GM12874 (cell line): ENCODE data around the gene LRRC7.

Source experiments
- TF ChIP-seq, protein P1 (sequence below): IDR thresholded peaks from 2 replicates; pipeline ENCODE4 v1.5.1; 2011; ENCODE audit warnings: low read depth, mild to moderate bottlenecking, control low read depth, low read length, moderate library complexity; ENCODE audit not compliant: insufficient read depth

Gene LRRC7

DNA sequence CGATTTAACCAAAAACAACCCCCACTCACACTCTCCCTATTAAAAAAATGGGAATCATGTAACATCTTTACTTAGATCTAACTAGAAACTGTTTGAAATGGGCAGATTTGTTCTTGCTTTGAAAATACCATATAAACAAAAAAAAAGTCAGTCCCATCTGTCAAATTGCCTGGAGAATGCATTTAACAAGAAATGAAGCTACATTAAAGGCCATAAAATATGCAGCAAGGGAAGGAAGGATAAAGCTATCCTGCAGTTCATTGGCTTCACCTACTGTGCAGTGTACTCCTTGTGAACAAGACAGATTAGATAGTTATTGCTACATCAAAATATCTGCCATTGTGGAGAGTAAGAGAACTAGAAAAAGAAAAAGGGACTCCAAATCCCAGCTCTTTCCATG lies 160.5 kb downstream of the LRRC7 start:
- TF ChIP-seq, protein P1, sequence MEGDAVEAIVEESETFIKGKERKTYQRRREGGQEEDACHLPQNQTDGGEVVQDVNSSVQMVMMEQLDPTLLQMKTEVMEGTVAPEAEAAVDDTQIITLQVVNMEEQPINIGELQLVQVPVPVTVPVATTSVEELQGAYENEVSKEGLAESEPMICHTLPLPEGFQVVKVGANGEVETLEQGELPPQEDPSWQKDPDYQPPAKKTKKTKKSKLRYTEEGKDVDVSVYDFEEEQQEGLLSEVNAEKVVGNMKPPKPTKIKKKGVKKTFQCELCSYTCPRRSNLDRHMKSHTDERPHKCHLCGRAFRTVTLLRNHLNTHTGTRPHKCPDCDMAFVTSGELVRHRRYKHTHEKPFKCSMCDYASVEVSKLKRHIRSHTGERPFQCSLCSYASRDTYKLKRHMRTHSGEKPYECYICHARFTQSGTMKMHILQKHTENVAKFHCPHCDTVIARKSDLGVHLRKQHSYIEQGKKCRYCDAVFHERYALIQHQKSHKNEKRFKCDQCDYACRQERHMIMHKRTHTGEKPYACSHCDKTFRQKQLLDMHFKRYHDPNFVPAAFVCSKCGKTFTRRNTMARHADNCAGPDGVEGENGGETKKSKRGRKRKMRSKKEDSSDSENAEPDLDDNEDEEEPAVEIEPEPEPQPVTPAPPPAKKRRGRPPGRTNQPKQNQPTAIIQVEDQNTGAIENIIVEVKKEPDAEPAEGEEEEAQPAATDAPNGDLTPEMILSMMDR: no peak

DNA sequence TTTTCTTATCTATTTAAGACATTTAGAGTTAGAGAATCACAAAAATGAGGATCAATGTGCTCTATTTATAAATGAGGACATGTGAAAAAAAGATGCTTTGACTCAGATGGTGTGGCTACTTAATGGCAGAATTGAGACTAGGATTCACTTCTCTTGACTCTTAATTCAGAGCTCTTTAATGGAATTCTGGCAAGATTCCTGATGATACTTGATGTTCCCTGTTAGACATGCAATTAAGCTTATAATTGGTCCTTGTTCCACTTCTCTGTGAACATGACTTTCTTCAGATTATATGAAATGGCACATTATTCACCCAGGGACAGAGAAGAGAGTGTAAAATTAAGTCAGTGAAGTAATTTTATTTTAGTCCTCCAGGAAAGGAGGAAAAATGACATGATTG lies 165.3 kb downstream of the LRRC7 start:
- TF ChIP-seq, protein P1: no peak

DNA sequence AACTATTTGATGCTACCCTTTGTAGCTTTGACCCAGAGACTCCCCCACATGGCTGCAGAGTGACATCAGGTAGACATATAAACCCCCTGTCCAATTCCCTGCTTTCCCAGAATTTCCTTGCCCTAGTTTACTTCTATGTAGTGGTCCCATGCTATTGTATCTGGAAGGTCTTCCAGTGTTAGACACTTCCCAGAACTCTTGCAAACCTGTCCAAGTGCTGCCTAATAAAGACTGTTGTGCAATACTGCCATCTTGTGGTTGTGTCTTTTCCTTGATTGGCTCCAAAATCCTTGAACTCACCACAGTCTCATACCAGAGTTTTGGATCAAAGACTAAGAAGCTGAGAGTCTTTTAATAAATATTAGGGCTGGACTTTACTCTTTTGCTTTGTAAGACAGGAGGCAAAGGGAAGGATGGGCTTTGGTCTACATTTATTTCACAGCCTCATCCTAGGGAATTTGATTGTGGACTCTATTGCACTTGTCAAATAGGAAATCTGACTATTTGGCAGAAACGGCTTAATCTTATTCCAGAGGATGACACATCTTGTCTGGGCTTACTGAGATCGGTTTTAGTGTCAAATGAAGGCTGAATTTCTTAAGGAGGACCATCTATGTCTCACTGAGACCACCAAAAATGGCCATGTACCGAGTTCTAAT lies 169.9 kb downstream of the LRRC7 start:
- TF ChIP-seq, protein P1: peak; percentile 57

DNA sequence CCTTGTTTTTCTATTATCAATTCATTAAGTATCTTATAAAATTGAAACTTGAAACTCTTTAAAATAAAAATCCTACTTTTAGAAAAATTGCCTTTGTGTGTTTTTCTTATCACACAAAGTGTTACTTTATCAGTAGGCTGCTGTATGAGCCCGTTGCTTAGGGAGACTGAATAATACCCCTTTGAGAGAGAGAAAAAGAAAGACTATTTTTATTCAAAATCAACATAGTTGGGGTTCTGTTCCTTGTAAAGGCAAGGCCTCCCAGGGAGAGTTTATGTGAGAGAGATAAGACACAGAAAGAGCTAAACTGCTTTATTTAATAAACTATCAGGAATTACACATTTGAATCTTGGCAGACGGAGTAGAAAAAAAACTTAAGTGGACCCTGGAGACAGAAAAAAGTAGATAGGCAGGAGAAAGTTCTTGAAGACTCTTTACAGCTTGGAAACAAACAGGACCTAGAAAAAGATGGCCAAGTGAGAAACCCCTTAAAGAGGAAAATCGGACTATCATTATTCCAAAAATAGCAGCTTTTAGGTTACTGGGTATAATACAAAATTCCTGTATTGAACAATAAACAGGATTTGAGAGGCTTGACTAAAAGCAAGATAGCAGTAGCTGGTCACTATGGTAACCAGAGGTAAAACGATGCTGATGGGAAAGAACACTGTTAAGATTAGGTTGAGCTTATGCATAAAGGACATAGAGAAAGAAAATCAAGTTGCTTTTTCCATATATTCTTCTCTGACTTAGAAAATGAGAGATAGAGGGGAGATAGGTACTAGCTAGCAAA lies 170.9 kb downstream of the LRRC7 start:
- TF ChIP-seq, protein P1: no peak

DNA sequence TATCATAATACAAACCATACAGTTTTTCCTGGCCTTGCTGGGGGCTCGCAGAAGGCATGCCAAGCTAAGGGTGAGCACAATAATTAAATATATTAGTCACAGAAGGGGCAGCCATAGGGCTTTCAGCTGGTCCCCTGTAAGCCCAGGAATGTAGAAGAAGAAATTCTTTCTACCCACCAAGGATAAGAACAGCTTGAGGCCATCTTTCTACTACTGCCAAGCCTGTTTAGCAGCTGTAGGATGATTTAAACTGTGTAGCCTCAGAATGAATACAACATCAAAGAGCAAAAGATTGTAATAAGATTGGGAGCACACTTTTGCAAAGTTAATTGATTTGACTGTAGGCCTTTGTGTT lies 171.5 kb downstream of the LRRC7 start:
- TF ChIP-seq, protein P1: no peak

DNA sequence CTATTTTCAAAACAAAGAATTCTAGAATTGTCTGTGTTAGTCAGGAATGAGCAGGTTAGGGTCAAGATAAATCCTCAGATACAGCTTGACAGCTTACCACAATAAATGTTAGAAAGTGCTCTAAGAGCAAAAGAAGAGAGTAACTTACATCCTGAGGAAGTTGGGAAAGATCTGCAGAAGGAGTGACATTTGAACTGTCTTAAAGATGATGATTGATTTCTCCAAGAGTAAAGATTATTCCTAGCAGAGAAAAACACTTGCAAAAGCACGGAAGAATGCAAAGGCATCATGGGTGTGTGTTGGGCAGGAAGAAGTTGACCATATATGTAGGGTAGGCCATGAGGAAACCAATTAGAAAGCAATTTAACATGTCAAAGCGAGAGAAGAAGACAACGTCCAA lies 175.4 kb downstream of the LRRC7 start:
- TF ChIP-seq, protein P1: no peak

DNA sequence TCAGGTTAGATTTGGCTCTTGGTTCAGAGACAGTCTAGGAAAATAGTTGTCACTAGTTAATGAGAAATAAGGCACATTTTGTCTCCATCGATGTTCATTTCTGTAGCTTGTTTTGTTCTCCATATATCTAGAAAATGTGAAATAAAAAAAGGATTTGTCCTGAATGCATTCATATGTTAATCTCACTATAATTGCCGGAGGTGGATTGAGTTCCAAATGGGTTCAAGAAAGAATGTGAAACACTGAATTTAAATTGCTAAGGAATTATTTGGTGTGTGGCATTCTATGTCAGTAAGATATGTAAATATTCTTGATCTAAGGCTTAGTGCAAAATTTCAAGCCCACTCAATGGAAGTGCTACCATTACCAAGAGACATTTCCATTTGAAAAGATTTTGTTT lies 176.7 kb downstream of the LRRC7 start:
- TF ChIP-seq, protein P1: no peak
